ENCODE measurements around the gene RYR3.
A peak's percentile ranks its signal among the peaks of the same experiment; 100 is the strongest.

- peak in 3 of 4 experiments; percentile 23 to 39 (median 38) for TF ChIP-seq CTCF (IDR thresholded peaks at IDR 0.05)
- no peak for TF ChIP-seq POLR2A (IDR thresholded peaks at IDR 0.05)
These were observed 364.5 kb downstream of the RYR3 start for GRCh38 chr15:33675246-33675645.
